Activated effector memory CD4-positive, alpha-beta T cell treated with anti-CD3 and anti-CD28 coated beads, Interleukin-2, amount 50 U/mL, for 16 hours (primary cell): ENCODE results near the gene INSIG1.

Source experiments
- DNase-seq: peaks from one replicate; pipeline ENCODE4 v3.0.0-alpha.2; 2020

INSIG1 gene

DNA sequence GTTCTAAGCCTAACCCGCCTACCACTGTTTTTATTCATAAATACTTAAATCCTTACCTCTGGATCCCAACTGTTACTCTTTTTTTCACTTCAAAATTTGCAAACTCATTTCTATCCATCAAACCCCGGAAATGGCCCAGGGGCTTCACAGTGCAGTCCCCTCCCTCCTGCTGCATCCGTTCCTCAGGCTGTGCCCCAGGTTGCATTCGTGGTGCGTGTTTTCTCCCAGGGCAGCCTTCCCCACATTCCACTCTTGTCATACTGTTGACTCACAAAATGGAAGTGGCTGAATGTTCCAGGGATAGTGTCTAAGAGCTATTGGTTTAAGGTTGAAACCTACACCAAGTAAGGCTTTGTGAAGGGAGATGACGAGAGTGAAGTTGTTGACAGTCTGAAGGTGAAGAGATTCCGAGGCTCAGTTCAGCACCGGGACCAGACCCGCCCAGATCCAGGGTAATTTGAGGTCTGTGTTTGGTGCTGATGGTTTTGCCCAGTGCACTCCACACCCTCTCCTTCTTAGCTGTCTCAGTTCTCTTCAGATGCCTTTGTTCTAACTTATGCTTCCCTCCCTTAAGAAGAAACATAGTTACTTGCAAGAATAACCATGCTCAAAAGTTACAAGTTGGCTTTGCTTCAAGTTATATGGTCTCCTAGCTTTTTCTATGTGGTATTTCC is 7.7 kb downstream of the INSIG1 start:
- no peak for DNase-seq

DNA sequence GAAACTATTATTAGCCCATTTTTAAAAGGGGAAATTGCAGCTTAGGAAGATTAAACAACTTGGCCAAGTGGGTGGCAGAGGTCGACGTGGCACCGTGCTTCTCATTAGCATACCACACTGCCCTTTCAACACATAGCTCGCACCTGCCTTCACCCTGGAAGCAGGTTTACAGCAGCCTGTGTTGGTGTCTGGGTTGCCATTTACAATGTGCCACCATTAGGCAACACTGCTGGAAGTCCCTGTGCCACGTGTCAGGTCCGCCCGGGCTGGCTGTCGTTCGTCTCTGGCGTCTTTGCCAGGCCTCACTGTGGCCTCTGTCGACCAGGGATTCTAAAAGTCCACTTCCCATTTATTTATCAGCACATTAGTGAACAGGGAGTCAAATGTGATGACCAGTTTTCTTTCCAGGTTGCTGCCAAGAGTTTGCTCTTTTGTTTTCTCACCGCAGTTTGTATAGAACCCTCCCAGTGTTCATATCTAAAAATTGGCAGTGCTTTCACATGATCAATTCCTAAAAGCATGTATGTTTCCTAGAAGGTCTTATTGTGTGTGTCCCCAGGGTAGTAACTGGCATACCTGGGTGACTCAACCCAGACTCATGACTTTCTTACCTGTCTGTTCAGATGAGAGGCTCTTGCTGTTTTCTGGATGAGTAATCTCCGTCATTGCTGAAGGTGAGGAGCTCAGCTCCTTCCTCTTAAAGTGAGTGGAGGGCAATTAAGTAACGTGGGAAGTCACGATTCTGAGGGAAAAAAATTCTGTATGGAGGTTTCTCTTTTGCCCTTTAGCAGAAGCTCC is 9.2 kb downstream of the INSIG1 start:
- no peak for DNase-seq

DNA sequence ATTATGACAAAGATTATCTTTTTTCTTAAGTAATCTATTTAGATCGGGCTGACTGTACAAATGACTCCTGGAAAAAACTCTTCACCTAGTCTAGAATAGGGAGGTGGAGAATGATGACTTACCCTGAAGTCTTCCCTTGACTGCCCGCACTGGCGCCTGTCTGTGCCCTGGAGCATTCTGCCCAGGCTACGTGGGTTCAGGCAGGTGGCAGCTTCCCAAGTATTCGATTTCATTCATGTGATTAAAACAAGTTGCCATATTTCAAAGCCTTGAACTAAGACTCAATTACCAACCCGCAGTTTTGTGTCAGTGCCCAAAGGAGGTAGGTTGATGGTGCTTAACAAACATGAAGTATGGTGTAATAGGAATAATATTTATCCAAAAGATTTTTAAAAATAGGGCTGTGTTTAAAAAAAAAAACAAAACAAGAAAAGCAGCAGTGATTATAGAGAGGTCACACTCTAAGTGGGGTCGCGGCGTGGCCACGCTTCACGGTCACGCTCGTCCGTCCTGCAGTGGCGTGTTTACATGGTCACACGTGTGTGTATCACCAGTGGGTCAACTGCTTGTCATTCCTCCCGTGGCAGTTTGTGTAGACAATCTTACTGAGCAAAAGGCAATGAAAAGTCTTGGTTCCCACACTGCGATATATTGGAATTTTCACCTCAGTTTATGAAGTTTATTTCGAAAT is 10.8 kb downstream of the INSIG1 start:
- no peak for DNase-seq

DNA sequence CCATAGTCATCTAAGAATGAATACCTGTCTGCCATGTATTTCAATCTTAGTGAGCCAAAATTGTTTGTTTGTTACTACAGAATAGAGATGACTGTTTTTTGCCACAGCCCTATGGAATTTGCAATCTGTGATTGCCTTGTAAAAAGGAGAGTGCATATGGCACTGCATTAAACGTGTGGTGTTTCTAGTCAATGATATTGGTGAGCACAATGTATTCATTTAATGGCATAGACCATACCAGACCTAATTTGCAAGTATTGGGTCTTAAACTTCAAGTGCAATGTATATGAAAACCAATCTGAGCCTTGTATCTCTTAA is 11.3 kb downstream of the INSIG1 start:
- DNase-seq: no peak

DNA sequence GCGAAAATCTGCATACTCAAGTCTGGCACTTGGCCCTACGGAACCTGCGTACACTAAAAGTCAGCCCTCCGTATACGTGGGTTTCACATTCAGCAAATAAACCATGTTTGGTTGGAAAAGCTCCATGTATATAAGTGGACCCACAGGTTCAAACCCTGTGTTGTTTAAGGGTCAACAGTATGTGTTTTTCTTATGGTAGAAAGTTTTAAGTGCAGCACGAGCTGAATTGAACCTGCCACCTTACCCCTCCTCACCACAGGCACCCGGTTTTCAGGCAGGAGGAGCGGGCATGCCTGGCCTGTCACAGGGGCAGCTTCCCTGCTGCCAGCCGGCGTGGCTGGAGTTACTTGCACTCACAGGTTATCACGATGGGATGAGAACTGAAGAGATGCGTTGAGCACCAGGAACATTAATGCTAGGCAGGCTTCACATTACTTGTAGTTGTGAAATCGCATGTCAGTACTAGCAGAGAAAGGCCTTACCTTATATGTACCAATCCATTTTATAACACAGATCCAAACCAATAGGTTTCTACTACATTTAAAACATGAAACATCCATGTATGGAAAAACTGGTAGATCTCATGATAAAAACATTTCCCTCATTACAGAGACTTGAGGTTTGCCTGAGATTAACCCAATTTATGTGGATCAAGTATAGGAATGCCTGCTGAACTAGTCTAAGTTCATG is 12.9 kb downstream of the INSIG1 start:
- DNase-seq: no peak

DNA sequence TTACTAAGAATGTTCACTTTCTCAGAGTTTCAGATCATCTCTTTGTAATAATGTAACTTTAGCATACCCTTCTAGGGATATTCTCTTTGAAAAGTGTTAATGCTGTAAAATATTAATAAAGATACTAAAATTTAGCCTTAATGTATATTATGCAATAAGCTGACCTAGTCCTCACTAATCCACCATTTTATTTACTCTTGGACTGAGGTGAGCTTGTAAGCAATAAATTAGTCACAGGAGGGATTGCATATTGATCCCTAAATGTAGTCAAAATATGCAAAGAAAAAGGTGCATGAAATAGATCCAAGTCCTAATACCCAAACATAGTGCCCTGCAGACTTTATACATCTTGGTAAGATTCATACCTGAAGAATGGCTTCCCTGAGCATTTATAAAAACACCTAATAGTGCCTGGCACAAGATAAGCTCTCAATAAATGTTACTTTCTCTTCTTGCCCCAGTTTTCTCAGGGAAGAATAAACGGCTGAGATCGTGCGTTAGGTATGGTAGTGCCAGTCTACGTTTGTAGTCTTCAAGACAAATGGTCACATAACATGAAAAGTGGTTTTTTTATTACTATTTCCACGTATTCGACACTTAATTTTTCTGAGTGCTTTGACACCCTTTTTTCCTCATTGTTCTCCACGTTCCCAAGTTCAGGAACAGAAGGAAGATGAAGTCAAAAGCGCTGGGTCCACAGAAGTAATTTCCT is 14.3 kb downstream of the INSIG1 start:
- no peak for DNase-seq

DNA sequence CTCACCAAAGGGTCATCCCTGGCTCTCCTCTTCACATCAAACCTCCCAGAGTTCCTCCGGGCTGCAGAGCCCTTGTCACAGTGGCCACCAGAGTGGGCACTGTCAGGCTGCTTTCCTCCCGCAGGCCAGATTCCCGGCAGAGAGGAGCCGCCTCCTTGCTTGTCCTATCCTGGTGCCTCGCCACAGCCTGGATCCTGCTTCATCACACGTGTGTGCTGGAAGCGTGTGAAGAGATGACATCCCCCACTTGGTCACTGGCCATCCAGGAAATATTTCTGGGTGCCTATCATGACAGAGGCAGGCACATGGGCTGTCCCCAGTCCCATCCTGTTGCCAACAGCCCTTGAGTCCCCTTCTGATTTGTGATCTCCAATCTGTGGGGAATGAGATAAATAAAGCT is 15.0 kb downstream of the INSIG1 start:
- no peak for DNase-seq

DNA sequence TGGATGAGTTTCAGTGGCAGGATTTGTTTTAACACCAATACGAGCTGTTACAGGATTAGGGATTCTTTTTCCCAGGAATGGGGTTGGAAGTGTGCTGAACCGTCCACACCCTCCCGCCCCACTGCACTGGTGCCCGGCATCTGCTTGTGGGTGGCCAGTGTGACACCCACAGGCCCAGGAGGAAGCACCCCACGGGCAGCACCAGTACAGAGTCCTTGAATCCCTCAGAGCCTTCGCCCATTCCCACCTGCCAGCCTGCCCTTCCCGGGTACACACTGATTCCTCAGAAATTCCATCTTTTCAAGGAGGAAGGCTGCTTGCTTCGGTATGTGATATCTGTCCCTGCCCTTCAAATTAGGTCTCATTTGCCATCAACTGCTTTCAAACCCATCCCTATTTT is 15.4 kb downstream of the INSIG1 start:
- no peak for DNase-seq

DNA sequence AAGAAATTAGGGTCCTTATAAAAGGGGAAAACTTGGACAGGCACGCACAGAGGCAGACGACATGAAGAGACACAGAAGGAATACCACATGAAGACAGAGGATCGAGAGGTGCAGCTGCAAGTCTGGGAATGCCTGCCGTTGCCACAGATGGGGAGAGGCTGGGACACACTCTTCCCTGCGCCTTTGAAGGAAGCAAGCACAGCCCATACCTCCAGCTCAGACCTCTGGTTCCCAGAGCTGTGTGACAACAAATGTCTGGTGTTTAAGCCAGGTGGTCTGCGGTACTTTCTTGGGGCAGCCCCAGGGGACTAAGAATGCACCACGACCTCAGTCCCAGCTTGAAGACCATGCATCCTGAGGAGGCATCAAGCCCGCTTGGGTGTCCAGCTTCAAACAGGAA is 18.3 kb downstream of the INSIG1 start:
- DNase-seq: no peak

DNA sequence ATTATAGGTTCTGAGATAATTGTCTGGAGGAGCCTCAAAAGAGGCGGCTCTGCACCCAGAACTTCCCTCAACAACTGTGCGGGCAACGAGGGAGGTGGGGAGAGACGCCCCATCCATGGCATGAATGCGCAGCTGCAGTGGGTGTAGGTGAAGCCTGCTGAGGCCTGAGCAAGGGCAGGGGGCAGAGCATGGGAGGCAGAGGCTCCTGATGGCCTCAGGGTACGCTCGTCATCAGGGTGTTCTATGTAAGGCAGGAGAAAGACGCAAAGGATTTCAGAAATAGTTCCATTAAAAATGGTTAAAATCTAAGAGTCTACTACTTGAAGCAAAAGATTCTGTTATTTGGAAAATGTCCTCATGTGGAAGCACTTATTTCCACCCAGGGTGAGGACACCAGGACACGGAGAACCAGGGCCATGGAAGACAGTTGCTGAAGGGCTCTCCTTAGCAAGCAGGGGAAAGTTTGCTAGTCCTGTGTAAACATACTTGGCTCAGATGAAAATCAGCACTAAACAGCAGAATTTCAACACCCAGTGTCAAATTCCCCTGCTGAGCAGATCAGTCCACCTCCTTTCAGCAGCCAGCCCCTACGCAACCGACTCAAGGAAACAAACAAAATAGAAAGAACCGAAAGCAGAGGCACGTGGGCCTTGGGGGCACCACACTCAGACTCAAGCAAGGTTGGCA is 18.9 kb downstream of the INSIG1 start:
- DNase-seq: no peak

DNA sequence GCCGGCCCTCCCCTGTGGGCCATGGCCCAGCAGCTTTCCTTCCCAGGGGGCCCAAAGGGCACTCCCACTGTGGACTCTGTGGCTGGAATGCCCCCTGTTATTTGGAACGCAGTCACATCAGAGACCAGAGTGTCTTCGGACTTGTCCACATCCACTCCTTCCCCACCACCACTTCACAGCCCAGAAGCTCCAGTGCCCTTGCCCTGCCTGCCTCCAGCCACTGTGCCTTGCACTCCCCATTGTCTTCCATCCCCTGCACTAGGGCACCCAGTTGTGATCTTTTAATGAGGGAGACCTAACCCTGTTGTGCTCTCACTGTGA is 19.4 kb downstream of the INSIG1 start:
- no peak for DNase-seq

DNA sequence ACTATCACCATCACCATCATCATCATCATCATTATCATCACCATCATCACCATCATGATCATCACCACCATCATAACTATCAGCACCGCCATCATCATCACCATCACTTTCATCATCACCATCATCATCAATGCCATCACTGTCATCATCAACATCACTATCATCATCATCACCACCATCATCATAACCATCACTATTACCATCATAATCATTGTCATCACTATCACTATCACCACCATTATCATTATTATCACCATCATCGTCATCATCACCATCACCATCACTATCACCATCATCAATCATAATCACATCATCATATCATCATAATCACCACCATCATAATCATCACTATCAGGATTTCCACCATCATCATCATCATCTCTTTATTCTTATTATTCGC is 20.6 kb downstream of the INSIG1 start:
- DNase-seq: no peak

DNA sequence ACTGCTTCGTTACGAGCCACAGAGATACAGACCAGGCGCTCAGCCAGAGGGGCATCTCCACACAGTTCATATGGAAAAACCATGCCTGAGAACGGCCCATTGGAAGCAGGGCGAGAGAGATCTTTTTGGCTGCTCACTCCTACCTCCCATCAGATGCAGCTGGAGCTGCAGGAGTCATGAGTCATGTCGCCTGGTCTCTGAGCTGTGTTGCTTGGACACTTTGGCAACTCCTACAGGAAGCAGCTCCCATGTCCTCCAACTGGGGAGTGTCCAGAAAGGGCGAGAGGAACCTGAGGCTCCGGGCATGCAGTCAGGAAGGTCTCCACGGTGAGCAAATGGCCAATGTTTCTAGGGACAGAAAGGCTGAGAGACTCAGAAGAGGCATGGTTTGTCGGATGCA is 24.9 kb downstream of the INSIG1 start:
- no peak for DNase-seq

DNA sequence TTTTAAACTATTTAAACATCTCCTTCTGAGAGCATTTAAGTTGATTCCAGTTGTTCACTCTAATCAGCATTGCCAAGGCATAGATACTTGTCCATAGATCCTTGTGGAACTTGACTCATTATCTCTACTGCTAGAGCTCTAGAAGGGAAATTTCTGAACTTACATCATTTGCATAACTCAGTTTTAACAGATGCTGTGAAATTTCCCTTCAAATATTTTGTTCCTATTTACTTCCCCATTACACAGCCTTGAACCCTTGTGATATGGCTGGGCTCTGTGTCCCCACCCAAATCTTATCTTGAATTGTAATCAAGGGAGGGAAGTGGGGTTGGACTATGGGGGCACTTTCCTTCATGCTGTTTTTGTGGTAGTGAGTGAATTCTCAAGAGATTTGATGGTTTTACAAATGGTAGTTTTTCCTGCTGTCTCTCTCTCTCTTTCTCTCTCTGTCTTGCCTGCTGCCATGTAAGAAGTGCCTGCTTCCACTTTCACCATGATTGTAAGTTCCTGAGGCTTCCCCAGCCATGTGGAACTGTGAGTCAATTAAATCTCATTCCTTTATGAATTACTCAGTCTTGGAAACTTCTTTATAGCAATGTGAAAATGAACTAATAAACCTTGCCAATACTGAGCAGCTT is 25.4 kb downstream of the INSIG1 start:
- DNase-seq: no peak

DNA sequence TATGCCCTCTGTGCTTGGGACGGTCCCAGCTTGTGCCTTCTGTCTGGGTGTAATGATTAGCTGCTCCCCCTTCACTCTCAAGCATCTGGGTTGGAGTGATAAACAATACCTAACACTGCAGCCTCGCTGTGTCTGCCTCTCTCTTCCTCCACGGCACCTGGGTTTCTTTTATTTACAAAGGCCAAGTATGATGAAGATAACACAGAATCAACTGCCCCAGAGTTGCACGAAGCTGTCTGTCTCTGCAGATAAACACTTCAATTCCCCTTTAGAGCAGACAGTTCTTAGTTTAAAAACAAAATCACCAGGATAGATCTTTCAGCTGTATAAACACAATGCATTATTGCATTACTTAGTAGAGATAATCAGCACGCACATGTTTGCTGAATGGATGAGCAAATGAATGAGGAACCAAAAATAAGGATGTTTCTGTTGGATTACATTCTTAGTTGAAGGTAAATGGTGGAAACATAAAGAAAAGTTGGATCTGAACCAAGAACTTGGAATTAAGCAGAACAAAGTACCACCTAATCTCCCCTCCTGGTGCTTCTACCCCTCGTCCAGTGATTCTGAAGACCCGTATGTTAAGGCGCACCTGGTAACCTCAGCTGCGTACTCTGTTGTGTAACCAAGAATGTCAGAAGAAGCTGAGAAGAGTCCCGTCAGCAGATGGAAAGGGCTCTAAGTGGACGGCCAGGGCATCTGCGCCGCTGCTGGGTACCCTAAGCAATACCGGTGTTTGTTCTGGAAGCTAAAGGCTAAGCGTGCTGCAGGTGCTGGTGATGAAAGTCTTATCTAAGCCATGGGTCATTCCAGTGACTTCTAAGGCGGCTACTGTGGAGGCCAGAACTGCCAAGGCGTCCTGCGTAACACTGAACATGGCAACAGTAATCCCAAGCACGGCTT is 26.6 kb downstream of the INSIG1 start:
- DNase-seq: no peak

DNA sequence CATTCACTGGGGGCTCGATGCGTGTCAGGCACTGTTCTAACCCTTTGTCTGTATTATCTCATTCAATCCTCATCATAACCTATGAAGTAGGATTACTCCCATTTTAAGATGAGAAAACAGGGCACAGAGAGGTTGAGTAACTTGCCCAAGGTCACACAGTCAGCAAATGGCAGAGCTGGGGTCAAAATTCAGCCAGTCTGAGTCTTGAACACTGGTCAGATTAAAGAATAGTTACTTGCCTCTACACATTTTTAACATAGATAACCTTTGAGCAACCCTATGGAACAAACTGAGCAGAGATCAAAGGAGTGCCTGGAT is 27.2 kb downstream of the INSIG1 start:
- no peak for DNase-seq

DNA sequence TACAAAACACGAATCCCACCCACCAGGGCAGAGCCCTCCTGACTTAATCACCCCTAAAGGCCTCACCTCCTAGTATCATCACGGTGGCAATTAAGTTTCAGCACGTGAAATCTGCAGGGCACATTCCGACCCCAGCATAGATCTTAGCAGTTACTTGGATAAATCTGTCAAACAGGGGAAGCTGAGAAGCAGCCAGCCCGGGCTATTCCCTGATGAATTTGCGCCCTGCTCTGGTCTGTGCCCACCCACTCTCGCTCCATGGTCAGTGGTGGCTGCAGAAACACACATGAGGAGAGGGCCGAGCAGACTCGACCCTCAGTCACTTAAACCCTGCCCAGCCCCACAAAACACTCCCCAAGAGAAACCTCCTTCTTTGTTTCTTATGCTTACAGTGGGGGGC is 28.7 kb downstream of the INSIG1 start:
- DNase-seq: no peak

DNA sequence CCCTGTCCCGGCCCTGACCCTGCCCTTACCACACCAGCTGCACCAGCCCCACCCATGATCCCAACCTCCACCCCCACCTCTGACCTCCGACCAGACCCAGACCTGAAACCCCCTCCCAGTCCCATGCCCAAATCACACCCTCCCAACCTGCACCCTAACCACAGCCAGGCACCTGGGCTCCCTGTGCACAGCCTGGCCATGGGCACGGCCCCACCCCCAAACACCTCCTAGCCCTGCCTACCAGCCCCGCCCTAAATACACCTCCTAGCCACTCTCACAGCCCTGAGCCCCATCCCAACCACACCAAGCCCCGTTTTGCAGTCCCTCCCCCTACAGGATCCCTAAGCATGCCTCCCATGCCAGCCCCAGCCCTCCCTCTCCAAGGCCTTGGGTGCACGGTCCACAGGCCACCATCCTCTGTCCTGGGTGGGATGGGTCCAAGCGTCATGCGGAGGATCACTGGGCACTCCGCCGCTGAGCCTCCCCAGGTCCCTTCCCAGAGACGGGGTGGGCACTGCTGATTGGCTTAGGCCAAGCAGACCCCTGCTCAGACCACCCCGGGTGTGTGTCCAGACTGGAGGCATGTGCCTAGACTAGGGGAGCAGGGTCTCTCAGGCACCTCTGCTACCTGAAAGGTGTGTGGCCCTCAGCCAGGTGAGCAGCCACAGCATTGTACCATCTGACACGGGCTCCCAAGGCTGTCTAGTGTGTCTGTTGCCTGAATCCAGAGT is 30.1 kb downstream of the INSIG1 start:
- no peak for DNase-seq

DNA sequence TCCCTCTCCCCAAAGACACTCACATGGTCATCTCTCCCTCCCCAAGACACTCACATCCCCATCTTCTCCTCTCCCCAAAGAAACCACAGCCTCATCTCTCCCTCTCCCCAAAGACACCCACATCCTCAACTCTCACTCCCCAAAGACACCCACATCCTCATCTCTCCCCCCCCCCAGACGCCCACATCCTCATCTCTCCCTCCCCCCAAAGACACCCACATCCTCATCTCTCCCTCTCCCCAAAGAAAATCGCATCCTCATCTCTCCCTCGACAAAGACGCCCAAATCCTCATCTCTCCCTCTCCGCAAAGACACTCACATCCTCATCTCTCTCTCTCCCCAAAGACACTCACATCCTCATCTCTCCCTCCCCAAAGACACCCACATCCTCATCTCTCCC is 31.5 kb downstream of the INSIG1 start:
- no peak for DNase-seq

DNA sequence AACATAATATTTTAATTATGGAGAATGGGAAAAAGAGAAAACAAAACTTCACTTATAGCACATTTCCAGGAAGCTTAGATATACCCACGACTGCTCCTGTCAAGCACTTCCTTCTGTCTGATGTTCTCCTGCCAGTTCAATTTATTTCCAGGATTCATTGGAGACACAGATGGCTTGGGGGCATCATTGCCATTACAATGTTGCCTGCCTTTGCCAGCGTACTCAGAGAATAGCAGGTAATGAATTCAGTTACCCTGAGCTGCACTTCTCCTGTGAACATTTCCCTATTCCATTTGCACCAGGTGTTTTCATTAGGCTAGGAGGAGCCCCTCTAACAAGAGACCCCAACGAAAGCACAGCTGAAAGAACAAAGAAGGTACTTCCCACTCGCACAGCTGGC is 33.7 kb downstream of the INSIG1 start:
- DNase-seq: no peak
